Tibial nerve (tissue), 4 donors: Measurements from ENCODE around the gene SPTA1. TPM values are rescaled to one million over a fixed set of nuclear protein-coding genes. Genes with fewer than 3 reads are reported as not detected.

Experiments
- DNase-seq, 2 donors: peaks; one replicate each; pipeline ENCODE4 v3.0.0-alpha.2; 2019; ENCODE audit warnings: low spot score in 2 of 2
- H3K27ac ChIP-seq, 4 donors: fragments of 200-600 bp; sonication (generic) in 3 of 4; one replicate each; pipeline ENCODE4 v1.5.1; 2017 to 2019; ENCODE audit warnings: mild to moderate bottlenecking in 1 of 4
- H3K27me3 ChIP-seq, 2 donors: fragments of 200-600 bp; sonication (generic) in 1 of 2; one replicate each; pipeline versions ENCODE4 v1.5.1 to v1.6.0; 2017 to 2019
- H3K36me3 ChIP-seq, 3 donors: fragments of 200-600 bp; sonication (generic); one replicate each; pipeline ENCODE4 v1.5.1; 2018 to 2019
- H3K4me1 ChIP-seq, 4 donors: fragments of 200-600 bp; sonication (generic) in 3 of 4; one replicate each; pipeline ENCODE4 v1.5.1; 2017 to 2019
- H3K4me3 ChIP-seq, 4 donors: fragments of 200-600 bp; sonication (generic) in 3 of 4; one replicate each; pipeline ENCODE4 v1.5.1; 2017 to 2019; ENCODE audit warnings: mild to moderate bottlenecking in 1 of 4, moderate library complexity in 1 of 4
- H3K9me3 ChIP-seq, 4 donors: fragments of 200-600 bp; sonication (generic) in 3 of 4; one replicate each; pipeline ENCODE4 v1.5.1; 2017 to 2019
- EP300 ChIP-seq, 2 donors: sonication (generic); formaldehyde crosslinking; IDR thresholded peaks; one replicate each; pipeline ENCODE4 v1.6.1; 2017; ENCODE audit warnings: antibody characterized with exemption in 2 of 2, mild to moderate bottlenecking in 1 of 2
- POLR2A ChIP-seq, 2 donors: fragments of 450-650 bp; IDR thresholded peaks; one replicate each; pipeline ENCODE4 v1.6.1; 2017; ENCODE audit warnings: antibody characterized with exemption in 2 of 2, mild to moderate bottlenecking in 2 of 2, moderate library complexity in 2 of 2
- WGBS, 2 donors: methylation state at CpG; one replicate each; pipeline ENCODE4 v1.1.5; 2018; 5-methylcytosine and 5-hydroxymethylcytosine counted together
- total RNA-seq, 4 donors: library from RNA; depleted of rRNA; stranded (reverse); fragments of >200 nt; gene quantifications; one replicate each; pipeline ENCODE4 v1.1.0, GENCODE V29; 2016
- TF ChIP-seq, protein P1 (sequence below), 5 experiments: fragments of 200-600 bp in 3 of 5; fragments of 450-650 bp in 2 of 5; sonication (generic) in 3 of 5; IDR thresholded peaks; one replicate each; pipeline ENCODE4 v1.5.1; 2016 to 2019; ENCODE audit warnings: antibody characterized with exemption in 5 of 5, mild to moderate bottlenecking in 3 of 5, moderate library complexity in 2 of 5

SPTA1 gene
- total RNA-seq, 4 donors from 2014 or later = 0.21 TPM; not detected in 3

DNA sequence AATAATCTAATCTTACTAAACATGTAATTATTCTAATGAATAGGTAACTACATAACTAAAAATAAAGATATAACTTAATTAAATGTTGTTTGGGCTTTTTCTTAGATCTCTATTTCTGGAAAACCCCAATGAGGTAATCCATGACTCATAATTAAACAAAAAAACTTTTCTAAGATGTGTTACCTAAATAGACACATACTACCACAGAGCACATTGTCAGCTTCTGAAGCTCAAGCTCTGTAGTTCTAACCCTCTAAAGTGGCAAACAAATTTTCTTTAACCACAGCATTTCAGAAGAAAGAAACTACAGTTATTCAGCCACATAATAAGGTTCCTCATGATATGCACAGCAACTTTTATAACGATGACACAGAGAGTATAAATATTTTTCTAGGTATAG lies 29.8 kb upstream of the SPTA1 start:
- WGBS, 2 donors = 76 to 81% methylated on average over 1 of the region's 1 CpG
- H3K4me1 ChIP-seq = no peaks in the 10 kb centered on the region
- H3K27me3 ChIP-seq = no peaks in the 10 kb centered on the region
- H3K4me3 ChIP-seq = no peak overlapping the region
- H3K36me3 ChIP-seq = no peaks in the 10 kb centered on the region
- no peaks in the 10 kb centered on the region for H3K9me3 ChIP-seq
- no peak for DNase-seq
- no peak overlapping the region for H3K27ac ChIP-seq
- TF ChIP-seq EP300 (IDR thresholded peaks at IDR 0.05) (no peak), POLR2A (IDR thresholded peaks at IDR 0.05) (no peak)
- TF ChIP-seq, protein P1, sequence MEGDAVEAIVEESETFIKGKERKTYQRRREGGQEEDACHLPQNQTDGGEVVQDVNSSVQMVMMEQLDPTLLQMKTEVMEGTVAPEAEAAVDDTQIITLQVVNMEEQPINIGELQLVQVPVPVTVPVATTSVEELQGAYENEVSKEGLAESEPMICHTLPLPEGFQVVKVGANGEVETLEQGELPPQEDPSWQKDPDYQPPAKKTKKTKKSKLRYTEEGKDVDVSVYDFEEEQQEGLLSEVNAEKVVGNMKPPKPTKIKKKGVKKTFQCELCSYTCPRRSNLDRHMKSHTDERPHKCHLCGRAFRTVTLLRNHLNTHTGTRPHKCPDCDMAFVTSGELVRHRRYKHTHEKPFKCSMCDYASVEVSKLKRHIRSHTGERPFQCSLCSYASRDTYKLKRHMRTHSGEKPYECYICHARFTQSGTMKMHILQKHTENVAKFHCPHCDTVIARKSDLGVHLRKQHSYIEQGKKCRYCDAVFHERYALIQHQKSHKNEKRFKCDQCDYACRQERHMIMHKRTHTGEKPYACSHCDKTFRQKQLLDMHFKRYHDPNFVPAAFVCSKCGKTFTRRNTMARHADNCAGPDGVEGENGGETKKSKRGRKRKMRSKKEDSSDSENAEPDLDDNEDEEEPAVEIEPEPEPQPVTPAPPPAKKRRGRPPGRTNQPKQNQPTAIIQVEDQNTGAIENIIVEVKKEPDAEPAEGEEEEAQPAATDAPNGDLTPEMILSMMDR (IDR thresholded peaks at IDR 0.05) = no peak

DNA sequence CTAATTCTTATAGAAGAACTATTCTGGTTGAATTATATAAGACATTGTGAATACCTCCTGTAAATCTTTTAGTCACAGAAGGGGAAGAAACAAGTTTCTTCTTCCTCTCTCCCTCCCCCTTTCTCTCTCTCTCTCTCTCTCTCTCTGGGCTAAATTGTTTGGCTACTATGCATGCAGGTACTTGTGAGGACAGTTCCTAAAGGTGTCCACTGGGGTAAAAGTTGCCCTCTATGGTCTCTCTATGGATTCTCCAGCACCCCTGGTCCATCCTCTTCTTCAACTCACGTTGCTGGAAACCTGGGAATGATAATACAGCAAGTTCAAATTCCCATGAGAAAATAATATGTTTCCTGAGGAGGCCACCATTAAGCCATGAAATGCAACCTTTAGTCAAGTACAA lies 28.2 kb upstream of the SPTA1 start:
- WGBS, 2 donors = 44 to 56% methylated on average over 1 of the region's 1 CpG
- H3K9me3 ChIP-seq = no peaks in the 10 kb centered on the region
- H3K36me3 ChIP-seq = no peaks in the 10 kb centered on the region

DNA sequence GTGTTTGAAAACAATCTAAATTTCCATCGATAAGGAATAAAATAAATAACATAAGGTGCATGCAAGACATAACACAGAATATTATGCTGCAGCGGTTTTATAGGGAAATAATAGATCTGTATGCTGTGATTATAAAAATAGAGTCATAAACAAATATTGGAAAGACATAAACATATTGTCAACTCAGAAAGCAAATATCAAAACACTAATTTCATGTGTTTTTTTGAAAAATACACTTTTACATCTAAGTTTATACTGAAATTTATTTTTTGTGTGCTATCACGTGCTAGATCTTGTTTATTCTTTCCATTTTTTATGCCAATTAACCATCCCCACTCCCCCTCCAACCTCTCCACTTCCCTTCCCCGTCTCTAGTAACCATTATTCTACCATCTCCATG lies 24.6 kb upstream of the SPTA1 start:
- WGBS, 2 donors = 69 to 75% methylated on average over 4 of the region's 4 CpGs
- no peaks in the 10 kb centered on the region for H3K36me3 ChIP-seq
- no peaks in the 10 kb centered on the region for H3K4me1 ChIP-seq
- no peaks in the 10 kb centered on the region for H3K27me3 ChIP-seq
- H3K27ac ChIP-seq = no peak overlapping the region
- DNase-seq = no peak
- H3K4me3 ChIP-seq = no peak overlapping the region
- H3K9me3 ChIP-seq = no peaks in the 10 kb centered on the region
- no peak for TF ChIP-seq POLR2A (IDR thresholded peaks at IDR 0.05)
- TF ChIP-seq, protein P1 (IDR thresholded peaks at IDR 0.05) = no peak
- TF ChIP-seq EP300 (IDR thresholded peaks at IDR 0.05) = no peak

More for the DNA sequence above, 28.2 kb upstream of the SPTA1 start:
- no peak for DNase-seq
- H3K27ac ChIP-seq = no peak overlapping the region
- H3K4me3 ChIP-seq = no peak overlapping the region
- no peaks in the 10 kb centered on the region for H3K4me1 ChIP-seq
- H3K27me3 ChIP-seq = no peaks in the 10 kb centered on the region
- TF ChIP-seq EP300 (IDR thresholded peaks at IDR 0.05) (no peak), POLR2A (IDR thresholded peaks at IDR 0.05) (no peak)
- TF ChIP-seq, protein P1 (IDR thresholded peaks at IDR 0.05) = no peak

DNA sequence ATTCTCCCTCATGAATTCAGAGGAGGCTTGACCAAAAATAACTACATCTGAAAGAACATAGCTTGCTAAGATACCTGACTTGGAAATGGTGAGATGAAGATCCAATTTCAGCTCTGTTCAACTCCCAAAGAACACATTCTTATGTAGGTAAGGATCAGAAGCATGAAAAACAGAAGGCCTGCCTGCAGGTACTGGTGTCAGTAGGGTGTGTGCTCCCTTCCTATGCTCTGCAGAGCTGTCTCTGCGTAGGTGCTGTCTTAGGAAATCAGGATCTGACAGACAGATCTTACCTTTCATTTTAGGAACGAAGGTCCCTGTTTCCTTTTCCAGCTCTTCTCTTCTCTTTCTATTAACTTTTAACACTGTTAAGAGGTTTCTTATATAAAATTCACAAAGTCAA lies 19.6 kb upstream of the SPTA1 start:
- WGBS, 2 donors = 84 to 86% methylated on average over 2 of the region's 2 CpGs
- Histone ChIP-seq H3K27me3 (no peaks in the 10 kb centered on the region), H3K36me3 (no peaks in the 10 kb centered on the region), H3K4me1 (no peaks in the 10 kb centered on the region), H3K9me3 (no peaks in the 10 kb centered on the region), H3K27ac (no peak overlapping the region), H3K4me3 (no peak overlapping the region)
- no peak for DNase-seq
- TF ChIP-seq POLR2A (IDR thresholded peaks at IDR 0.05) = no peak
- no peak for TF ChIP-seq EP300 (IDR thresholded peaks at IDR 0.05)
- TF ChIP-seq, protein P1 (IDR thresholded peaks at IDR 0.05) = no peak

DNA sequence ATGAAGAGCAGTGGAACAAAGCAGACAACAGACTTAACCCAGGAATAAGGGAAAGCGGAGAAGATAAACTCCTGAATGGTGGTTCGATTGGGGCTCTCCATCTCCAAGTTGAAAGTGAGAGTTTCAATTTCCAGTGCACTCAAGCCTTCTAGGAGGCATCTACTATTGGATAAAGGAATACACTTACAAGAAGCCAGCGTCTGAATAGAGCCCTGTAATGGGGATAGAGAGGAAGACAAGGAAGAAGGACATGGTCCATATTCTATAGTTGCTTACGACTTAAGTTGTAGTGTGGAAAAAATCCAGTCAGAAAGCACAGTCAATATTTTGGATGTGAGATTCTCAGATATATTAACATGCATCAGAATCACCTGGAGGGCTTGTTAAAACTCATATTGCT lies 14.0 kb upstream of the SPTA1 start, which contains the start of gene OR6K2:
TSS of gene OR6K2 (minus strand) at position 101 of the 400 bp plus-strand sequence. CDS start at position 101, 0 bp downstream.
- Histone ChIP-seq H3K27me3 (no peaks in the 10 kb centered on the region), H3K27ac (no peak within 1 kb of the TSS), H3K36me3 (no peaks in the 10 kb centered on the region), H3K9me3 (no peaks in the 10 kb centered on the region), H3K4me3 (no peak within 1 kb of the TSS), H3K4me1 (no peaks in the 10 kb centered on the region)
- WGBS, 2 donors = 90 to 91% methylated on average over 4 of the region's 4 CpGs
- DNase-seq = no peak
- TF ChIP-seq POLR2A (IDR thresholded peaks at IDR 0.05) (no peak), EP300 (IDR thresholded peaks at IDR 0.05) (no peak)
- TF ChIP-seq, protein P1 (IDR thresholded peaks at IDR 0.05) = no peak
